HG02623 (cell line): ENCODE data around the gene CNOT3.
A peak's percentile ranks its signal among the peaks of the same experiment; 100 is the strongest.
"Not testable (repeated sequence)": the region's sequence is repeated elsewhere in the genome, so short reads cannot be mapped to it uniquely, and the experiment has no call there.

Experiments used
- ATAC-seq: cut with Tn5 transposase; IDR thresholded peaks from one replicate; pipeline ENCODE4 v1.9.1; 2021; ENCODE audit warnings: moderate library complexity; ENCODE audit not compliant: unreplicated experiment

Gene CNOT3

DNA sequence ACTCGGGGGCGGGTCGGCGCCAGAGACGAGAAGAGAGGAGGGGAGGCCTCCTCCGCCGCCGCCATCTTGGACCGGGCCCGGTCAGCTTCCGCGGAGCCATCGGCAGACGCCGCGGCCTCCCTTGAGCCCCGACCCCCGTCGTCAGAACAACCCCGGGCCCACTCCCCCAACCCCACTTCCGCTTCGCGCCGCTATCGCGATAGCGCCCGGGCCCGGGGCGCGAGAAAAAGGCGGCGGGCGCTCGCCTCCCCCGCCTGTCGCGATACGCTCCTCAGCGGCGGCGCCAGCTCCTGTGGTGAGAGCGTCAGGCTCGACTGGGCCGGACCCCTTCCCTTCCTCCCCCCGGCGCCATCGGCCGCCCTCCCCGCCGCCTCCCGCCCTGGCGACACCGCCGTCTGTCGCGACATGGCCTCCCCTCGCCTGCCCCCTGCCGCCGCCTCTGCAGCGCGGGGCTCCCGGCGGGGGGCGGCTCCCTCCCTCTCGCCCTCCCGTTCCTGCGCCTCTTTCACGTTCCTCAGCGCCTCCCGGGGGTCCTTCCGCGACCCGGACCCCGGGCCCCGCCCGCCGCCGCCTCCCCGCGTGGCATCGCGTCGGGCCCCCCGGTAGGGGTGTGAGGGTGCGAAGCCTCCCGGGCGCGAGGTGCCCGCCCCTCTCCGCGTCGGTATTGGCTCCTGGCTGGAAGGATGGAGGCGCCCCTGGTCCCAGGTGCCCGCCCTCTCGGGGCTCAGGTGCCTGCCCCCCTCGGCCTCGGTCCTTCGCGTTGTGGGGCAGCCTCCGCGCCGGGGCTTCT lies at the start of gene CNOT3:
CNOT3 (plus strand) TSS at position 64 of the 790 bp plus-strand sequence. CDS start 5,217 bp downstream, outside the sequence.
- ATAC-seq, result no peak

DNA sequence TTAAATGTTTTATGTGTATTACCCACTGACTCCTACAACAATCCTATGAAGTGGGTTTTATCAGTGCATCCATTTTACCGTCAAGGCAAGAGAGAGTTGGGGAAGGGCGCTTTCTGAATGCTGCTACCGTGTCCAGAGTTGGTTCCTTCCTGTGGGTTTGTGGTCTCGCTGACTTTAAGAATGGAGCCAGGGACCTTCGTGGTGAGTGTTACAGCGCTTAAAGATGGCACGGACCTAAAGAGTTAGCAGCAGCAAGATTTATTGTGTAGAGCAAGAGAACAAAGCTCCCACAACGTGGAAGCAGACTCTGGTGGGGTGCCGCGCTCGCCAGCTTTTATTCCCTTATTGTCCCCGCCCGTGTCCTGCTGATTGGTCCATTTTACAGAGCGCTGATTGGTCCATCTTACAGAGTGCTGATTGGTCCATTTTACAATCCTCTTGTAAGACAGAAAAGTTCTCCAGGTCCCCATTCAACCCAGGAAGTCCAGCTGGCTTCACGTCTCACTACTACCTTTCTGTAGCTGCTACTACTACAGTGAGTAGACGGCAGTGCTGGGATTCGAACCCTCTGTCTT lies 43.0 kb upstream of the CNOT3 start:
- ATAC-seq, result no peak

DNA sequence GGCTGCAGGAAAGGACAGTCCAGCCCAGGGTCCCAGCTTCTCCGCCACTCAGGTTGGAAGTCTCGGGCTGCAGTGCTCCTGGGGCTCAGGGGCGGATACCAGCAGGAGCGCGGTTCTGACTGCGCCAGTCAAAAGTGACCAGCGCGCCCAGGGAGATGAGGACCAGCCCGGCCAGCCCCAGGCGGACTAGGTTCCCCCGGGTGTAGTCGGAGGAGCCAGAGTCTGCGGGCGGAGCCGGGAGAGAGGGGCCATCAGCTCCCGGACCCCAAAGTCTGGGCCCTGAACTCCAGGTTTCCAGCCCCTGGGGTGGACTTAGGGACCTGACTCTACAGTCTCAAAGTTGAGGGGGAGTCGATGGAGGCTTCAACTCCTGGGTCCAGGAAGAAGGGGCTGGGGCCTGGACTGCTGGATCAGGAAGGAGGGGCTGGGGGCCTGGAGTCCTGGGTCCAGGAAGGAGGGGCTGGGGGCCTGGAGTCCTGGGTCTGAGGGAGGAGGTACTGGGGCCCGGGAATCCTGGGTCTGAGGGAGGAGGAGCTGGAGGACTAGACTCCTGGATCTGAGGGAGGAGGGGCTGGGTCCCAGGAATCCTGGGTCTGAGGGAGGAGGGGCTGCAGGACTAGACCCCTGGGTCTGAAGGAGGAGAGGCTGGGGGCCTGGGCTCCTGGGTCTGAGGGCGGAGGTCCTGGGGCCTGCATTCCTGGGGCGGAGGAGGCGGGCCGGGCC lies 42.3 kb upstream of the CNOT3 start:
- no peak for ATAC-seq

DNA sequence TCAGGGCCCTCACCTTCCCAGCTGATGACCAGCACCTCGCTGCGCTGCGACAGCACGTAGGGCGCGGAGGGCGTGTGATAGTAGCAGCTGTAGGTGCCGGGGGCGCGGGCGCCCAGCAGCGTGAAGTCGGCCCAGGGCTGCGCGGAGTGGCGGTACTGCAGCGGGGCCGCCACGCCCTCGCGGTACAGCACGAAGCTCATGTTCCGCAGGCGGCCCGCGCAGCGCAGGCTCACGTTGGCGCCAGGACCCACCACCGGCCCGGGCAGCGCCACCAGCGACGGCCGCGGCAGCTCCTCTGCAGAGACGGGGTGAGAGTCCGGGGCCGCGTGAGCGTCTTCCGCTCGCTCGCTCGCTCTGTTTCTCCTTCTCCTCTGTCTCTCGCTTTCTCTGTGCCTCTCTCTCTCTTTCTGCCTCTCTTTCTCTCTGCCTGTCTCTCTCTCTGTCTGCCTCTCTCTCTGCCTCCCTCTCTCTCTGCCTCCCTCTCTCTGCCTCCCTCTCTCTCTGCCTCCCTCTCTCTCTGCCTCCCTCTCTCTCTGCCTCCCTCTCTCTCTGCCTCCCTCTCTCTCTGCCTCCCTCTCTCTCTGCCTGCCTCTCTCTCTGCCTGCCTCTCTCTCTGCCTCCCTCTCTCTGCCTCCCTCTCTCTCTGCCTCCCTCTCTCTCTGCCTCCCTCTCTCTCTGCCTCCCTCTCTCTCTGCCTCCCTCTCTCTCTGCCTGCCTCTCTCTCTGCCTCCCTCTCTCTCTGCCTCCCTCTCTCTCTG lies 41.5 kb upstream of the CNOT3 start:
- ATAC-seq, result not testable (repeated sequence)

DNA sequence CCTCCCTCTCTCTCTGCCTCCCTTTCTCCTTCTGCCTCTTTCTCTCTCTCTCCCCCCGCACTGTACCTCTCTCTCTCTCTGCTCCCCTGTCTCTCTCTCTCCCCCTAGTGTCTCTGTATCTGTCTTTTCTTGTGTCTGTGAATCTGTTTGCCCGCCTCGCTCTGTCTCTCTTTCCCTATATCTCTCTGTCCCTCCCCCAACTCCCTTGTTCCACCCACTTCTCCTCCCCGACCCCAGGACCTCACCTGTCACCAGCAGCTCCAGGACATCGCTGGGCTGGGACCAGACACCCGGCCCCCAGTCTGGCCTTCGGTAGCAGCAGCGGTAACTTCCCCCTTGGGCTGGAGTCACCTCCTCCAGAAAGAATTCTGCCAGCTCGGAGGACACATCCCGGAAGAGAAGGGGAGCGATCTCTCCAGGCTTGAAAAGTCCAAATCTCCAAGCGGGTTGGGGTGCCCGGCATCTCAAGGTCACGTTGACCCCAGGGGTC lies 40.9 kb upstream of the CNOT3 start:
- ATAC-seq, result no peak

DNA sequence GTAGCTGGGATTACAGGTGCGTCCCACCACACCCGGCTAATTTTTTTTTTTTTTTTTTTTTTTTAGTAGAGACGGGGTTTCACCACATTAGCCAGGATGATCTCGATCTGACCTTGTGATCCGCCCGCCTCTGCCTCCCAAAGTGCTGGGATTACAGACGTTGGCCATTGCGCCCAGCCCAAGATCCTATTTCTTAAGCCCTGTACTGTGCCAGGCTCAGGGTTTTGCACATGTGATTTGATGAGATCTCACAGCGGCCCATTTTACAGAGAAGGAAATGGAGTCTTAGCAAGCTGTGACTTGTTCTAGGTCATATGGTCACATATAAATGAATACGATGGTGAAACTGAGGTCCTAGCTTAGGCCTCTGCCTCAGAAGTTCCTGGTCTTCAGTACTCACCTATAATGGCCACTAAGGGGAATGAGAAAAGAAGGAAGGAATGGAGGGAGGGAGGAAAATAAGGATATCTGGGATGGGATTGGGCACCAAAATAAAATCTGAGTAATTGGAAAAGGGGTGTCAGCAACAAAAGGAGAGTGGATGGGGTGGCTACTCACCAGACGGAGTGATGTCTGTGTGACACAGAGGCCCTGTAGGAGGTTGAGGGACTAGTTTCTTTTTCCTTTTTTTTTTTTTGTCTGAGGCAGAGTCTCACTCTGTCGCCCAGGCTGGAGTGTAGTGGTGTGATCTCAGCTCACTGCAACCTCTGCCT lies 38.2 kb upstream of the CNOT3 start:
- no peak for ATAC-seq

DNA sequence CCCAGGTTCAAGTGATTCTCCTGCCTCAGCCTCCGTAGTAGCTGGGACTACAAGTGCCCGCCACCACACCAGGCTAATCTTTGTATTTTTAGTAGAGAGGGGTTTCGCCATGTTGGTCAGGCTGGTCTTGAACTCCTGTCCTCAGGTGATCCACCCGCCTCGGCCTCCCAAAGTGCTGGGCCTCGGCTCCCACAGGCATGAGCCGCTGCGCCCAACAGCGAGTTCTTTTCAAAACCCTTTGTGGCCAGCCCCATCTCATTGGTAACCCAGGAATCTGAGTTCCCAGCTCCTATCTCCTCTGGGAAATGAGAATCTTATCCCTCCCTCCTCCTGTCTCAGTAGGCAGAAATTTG lies 37.7 kb upstream of the CNOT3 start:
- ATAC-seq, result not testable (repeated sequence)

DNA sequence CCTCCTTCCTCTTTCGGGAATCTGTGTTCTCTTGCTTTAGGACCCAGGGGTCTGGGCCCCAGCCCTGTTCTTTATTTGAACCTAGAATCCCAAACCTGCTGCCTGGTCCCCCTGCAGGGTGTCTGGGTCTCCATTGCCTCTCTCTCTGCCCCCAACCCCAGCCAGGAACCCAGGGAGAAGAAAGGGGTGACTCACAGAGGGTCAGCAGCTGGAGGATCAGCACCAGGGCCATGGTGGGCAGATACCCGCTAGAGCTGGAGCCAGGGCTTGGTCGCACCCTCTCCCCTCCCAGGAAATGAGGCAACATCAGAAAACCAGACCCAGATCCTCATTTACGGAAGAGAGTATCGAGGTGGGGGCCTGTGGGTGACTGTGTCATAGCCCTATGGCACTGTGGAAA lies 37.0 kb upstream of the CNOT3 start, which contains the start of gene OSCAR:
OSCAR (minus strand) TSS at position 243 of the 400 bp plus-strand sequence; CDS start at position 232, 11 bp downstream.
- no peak for ATAC-seq

DNA sequence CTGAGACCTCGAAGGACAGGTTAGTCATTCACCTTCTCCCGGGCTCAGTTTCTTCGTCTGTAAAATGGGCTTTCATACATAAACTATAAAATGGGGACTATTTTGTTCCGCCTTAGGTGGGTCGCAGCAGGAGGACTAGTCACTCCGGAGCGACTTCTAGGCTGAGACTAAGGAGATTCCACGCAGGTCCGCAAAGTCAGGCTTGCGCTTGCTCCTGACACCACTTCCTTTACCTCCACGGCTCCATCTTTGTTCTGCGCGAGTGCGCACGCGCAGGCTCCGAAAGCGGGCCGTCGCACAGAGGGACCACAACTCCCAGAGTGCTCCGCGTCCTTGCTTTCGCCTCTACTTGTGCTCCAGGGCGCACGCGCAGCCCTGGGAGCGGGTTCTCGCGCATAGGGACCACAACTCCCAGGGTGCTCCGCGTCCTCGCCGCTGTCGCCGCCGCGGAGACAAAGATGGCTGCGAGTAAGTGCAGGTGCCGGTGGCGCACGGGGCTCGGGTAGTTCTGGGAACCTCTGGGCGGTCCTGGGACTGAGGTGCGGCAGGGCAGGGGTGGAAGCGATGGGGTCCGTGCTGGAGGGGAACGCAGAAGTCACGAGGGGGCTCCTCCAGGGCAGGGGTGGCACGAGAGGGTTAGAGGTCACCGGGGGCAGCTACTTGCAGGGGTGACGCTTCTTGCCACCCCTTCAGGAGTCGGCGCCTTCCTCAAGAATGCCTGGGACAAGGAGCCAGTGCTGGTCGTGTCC lies 35.0 kb upstream of the CNOT3 start, which contains the start of gene NDUFA3:
NDUFA3 (plus strand) TSS at position 435 of the 749 bp plus-strand sequence; CDS start at position 459, 24 bp downstream.
- ATAC-seq, result peak; percentile 93

DNA sequence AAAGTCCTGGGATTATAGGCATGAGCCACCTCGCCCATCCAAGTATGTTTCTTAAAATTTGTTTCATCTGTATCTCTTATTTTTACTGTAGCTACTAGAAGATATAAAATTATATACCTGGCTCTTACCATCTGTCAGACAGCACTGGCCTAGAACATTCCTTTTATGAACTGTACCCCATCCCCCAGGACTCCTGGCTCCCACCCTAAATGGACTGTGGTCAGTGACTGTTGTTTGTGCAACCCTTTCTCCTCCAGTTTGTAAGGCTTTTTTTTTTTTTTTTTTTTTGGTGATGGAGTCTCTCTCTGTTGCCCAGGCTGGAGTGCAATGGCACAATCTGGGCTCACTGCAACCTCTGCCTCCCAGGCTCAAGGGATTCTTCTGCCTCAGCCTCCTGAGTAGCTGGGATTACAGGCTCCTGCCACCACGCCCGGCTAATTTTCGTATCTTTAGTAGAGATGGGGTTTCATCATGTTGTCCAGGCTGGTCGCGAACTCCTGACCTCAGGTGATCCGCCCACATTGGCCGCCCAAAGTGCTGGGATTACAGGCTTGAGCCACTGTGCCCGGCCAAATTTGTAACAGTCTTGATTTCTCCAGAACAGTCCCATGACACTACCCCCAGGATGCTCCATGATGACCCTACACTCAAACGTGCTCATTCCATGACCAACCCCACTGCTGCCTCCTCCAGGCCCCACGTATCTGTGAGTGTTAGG lies 32.4 kb upstream of the CNOT3 start:
- no peak for ATAC-seq

DNA sequence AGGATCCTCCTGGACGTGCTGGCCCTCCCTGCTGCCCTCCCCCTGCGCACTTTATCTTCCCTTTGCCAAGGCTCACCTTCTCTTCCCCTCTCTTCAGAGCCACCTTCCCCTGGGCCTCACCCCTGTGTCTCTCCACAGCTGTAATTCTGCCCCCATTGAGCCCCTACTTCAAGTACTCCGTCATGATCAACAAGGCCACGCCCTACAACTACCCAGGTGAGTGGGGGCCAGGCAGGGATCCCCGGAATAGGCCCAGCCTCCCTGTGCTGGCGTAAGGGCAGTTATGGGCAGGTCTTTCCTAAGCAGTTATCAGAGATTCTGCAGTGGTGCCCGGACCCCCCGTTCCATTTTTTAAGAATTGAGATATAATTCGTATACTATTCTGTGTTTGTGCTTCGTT lies 31.8 kb upstream of the CNOT3 start:
- ATAC-seq, result no peak

DNA sequence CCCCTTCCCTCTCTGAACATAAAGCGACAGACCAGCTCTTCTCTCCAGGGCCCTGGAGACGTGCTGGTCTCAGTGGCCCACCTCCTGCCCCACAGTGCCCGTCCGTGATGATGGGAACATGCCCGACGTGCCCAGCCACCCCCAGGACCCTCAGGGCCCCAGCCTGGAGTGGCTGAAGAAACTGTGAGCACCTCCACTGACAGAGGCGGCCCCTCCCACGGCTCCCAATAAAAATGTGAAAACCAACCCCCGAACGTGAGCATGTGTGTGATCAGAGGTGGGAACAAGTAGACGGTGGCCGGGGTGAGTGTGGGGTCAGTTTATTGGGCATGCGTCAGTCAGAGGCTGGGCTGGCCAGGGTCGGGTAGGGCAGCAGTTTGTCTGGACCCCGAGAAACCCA lies 30.8 kb upstream of the CNOT3 start:
- no peak for ATAC-seq

DNA sequence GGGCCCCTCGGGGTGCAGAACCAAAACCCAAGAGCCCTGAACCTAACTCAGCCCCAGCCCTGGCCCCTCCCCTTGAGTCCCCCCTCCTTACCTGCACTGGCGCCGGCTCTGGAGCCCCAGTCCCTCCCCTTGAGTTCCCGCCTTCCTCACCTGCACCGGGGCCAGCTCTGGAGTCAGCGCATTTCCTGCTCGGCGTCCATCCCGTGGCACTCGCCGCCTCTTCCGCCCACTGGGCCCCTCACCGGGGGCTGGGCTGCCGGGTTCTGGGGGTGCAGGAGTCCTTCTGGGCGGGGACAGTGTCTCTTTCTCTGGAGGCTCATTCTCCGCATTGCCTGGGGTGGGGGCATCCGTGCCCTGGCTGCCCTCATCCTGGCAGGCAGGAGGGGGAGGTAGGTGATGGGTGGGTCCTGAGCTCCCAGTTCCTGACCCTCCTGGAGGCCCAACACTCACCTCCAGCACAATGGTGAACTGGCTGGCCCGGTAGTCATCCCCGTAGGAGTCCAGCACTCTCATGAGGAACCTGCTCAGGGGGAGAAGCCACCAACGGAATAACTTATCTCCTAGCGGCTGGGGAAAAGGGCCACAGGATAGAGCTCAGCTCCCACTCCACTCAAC lies 29.6 kb upstream of the CNOT3 start:
- no peak for ATAC-seq

DNA sequence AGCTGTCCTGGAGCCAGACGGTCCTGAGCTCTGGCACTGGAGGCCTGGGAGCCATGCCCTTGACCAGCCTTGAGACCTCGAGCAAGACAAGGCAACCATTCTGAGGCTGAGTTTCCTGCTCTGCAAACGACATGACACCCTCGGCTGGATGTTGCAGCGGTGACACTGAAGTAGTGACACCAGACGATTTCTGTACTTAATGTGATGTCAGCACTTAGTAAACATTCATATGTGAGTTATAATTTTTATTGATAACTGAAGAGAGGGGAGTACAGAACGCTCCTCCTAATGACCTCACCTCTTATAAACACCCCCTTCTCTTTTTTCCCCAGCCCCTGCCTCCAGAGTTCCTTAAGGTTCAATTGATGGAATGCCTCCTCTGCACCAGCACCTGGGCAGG lies 29.1 kb upstream of the CNOT3 start:
- ATAC-seq, result no peak

DNA sequence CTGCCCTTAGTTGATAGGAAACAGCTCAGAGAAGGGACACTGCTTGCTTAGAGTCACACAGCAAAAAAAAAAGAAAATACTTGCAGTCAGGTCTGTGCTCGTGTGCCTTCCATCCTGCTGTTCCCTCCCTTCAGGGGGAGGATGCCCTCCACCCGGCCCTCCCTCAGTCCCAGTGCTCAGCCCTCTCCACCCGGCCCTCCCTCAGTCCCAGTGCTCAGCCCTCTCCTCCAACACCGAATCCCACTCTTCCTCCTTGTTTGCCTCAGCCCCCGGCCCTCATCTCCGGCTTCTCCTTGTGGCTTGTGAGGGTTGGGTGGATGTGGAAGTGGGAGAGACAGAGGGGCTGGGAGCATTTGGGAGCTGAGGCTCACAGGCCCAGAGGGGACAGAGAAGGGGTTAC lies 27.9 kb upstream of the CNOT3 start:
- no peak for ATAC-seq

DNA sequence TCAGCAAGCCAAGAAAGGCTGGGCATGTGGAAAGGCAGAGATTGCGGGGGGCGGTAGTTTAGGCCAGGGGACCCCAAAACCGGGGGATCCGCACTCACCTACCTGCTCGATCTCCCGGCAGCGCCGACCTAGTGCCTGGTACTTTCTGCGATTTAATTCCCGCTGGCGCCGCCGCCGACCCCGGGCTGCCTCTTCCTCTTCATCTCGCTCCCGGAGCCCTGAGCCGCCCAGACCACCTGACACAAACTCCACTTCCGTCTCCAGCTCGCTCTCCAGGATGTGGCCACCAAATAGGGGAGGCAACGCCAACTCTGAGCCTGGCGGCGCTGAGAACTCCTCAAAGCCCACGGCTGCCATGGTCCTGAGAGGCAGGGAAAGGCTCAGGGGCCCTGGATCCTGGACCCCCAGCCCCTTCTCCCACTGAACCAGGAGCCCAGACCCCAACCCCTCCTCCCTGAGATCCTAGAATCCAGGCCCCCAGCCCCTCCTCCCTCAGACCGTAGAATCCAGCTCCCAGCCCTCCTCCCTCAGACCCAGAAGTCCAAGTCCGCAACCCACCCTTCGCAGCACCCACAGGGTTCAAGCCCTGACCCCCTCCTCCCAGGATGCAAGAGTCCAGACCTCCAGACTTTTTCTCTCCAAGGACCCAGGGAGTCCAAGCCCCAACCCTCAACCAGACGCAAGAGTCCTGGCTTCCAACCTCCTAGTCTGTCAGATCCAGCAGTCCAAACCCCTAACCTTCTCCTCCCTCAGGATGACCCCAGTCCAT lies 23.0 kb upstream of the CNOT3 start:
- no peak for ATAC-seq

DNA sequence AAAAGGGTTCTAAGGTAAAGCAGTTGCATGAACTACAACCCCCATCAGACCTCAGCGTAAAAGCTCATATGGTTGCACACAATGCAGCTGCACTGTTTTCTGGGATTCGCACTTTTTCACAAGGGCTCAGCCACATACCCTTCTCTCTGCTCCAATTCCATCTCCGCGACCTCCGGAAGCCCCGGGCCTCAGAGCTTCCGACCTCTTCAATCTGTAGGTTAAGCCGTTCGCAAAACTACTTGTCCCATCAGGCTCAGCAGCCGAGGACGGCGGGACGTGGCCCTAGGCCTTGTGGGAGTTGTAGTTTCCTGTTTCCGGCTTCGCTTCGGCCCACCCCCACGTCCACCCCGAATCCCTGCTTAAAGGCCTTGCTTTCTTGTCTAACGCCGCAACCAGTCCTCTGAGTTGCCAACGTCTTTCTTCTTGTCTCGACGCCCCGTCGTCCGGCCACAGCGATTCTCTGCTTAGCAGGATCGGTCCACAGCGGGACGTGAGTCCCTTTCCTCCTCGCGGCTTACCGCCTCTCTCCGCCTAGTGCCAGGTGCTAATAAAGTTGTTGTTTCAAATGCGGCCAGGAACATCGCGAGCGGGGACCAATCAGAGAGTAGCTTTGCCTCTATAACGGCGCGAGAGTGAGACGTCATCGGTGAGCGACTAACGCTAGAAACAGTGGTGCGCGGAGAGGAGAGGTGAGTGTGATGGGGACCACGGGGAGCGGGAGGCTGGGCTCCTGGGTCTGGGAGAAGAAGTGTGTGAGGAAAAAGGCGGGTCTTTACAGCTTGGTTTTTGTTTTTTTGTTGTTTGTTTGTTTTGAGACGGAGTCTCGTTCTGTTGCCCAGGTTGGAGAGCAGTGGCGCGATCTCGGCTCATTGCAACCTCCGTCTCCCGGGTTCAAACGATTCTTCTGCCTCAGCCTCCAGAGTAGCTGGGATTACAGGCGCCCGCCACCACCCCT lies 22.2 kb upstream of the CNOT3 start, which contains the start of the genes PRPF31 and TFPT:
PRPF31 (plus strand) TSS at position 646 of the 955 bp plus-strand sequence. CDS start 2,525 bp downstream, outside the sequence.
TFPT (minus strand) TSS at position 549 of the 955 bp plus-strand sequence; CDS start at position 161, 388 bp downstream.
- peak; percentile 84 for ATAC-seq
